HG03571 (cell line): ENCODE data around the gene CHMP4B.

ENCODE experiments used
- ATAC-seq: cut with Tn5 transposase; IDR thresholded peaks from one replicate; pipeline ENCODE4 v1.9.1; 2021; ENCODE audit not compliant: unreplicated experiment

CHMP4B gene

DNA sequence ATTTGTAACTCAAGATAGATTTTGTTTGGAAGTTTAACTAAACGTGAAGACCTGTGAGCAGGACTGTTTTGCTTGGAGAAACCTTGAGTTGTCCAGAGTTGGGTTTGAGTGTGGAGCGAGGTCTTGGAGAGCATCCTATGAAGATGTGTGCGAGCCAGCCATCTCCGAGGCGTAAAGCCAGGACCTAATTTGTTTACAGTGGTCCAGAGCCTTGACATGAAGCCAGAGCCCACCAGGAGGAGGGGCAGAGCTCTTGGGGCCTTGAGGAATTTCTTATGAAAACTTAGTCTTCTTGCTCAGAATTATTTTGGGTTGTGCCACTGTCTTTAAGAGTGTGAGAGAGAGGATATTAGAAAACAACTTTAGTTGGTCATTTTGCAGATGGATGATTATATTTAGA is 6.3 kb downstream of the CHMP4B start:
- no peak for ATAC-seq

DNA sequence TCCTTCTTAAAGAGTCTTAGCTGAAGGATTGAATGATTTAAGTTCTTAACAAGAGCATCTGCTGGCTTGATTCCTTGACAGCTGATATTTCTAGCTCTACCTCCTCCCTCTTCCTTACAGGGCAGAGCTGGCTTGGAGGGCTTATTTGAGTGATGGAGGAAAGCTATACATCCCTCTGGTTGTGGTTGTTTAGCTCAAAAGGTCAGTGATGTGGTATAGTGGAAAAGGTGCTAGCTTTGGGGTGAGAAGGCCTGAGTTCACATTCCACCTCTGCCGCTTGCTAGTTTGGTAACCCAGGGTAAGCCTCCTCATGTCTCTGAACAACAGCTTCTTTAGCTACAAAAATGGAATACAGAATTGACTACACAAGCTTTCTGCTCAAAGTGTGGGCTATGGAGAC is 8.3 kb downstream of the CHMP4B start:
- no peak for ATAC-seq

GRCh38 chr20:33820362-33820761 is 9.2 kb downstream of the CHMP4B start:
- no peak for ATAC-seq

- no peak for ATAC-seq
Measured at GRCh38 chr20:33821270-33821836, 10.2 kb downstream of the CHMP4B start.

- no peak for ATAC-seq
Measured at GRCh38 chr20:33822423-33822822, 11.3 kb downstream of the CHMP4B start.

DNA sequence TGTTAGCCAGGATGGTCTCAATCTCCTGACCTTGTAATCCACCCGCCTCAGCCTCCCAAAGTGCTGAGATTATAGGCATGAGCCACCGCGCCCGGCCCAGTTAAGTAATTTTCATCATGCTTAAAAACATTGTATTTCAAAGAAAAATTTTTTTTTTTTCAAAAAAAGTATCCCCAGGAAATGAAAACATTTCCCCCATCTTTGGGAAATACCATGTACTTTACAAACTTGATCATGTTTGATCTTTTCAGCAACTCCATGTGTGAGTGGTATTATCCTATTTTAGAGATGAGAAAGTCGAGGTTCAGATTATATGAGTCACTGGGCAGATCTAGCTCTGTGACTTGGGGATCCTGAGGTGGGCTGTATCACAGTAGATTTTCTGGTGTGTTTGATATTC is 11.8 kb downstream of the CHMP4B start:
- ATAC-seq, result no peak

- ATAC-seq, result no peak
Measured at GRCh38 chr20:33824852-33825251, 13.7 kb downstream of the CHMP4B start.

- no peak for ATAC-seq
Measured at GRCh38 chr20:33825340-33826269, 14.5 kb downstream of the CHMP4B start.

- ATAC-seq, result no peak
Measured at GRCh38 chr20:33826270-33826897, 15.2 kb downstream of the CHMP4B start.

DNA sequence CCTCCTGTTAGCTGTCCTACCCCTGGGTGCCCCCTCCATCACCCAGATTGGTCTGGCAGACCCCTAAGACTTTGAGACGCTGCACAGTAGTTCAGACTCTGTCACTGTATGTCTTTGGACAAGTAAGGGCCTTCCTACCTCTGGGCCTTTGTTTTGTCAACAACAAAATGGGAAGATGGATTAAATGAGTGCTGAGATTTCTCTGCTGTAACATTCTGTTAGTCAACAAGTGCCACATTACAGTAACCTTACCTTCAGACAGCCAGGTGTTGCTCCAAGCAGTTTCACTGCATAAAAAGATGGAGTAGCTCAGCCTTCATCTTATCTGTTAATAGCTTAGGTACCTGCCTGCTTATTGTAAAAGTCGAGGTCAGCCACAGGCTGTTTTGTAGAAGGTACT is 16.0 kb downstream of the CHMP4B start:
- no peak for ATAC-seq

DNA sequence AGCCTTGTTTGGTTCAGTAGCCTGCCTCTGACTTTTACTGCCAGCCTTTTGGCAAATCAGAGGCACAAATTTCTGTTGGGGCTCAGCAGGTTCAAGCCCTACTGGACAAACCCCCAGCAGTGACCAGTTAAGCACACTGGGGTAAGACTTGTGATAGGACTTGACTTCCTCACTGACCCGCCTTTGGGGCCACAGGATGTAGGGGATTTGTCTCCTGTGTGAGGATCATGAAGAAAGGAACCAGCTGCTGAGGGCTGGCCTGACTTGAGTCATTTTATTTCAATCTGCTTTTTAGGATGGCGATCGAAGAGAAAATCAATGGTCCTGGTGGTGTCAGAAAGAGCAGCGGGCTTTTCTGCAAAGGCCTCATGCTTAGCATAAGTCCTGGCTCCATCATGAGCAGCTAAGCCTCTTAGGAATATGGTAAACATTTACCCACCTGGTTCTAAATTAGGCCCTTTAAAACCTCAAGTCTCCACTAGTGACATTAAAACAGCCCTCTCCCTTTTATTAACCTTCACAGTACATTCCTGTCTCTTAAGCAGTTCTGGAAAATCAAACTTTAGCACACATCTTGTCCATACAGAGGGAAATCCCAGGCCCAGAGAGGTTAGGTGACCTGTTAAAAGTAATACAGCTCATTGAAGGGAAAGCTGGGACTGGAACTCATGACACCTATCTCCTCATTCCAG is 16.6 kb downstream of the CHMP4B start:
- ATAC-seq, result no peak

DNA sequence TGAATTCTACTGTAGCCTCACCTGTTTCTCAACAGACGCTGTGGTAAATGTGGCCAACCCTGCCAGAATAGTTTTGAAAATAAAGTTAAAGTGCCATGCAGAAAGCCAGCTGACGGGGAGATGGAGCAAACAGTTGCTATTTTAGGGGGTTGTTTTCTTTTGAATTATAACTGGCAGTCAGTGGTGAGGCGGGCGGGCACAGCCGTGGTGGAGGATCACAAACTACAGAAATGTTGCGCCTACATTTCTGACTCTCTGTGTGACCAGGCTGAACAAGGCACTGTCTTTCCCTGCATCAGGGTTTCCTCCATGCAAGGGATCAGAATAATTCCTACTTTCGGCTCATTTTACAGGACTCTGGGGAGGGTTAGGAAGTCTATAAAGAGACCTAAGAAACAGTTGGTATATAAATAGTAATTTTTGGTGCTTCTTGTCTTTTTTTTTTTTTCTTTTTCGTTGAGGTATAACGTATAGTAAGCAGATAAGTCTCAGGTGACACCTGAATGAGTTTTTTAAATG is 17.2 kb downstream of the CHMP4B start:
- ATAC-seq, result no peak

- no peak for ATAC-seq
Measured at GRCh38 chr20:33828967-33829560, 17.9 kb downstream of the CHMP4B start.

- ATAC-seq, result no peak
Measured at GRCh38 chr20:33829636-33830035, 18.5 kb downstream of the CHMP4B start.

- ATAC-seq, result no peak
Measured at GRCh38 chr20:33830371-33830770, 19.2 kb downstream of the CHMP4B start.

- no peak for ATAC-seq
Measured at GRCh38 chr20:33832103-33832804, 21.1 kb downstream of the CHMP4B start.

DNA sequence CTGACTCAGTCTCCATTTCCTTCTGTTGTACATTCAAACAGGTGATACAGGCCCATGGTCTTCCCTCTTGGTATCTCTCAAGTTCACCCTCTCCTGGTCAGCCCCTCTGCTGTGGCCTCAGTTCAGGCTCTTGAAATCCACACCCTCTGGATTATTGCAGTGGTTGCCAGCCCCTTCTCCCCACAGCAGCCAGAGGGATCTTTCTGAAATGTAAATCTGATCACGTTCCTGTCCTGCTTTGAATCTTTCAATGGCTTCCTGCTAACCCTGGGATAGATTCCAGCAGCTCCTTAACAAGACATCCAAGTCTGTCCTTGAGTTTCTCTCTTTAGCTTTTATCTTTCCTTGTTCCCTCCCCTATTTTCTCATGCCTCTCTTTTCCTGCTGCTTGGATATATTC is 22.2 kb downstream of the CHMP4B start:
- ATAC-seq, result no peak

DNA sequence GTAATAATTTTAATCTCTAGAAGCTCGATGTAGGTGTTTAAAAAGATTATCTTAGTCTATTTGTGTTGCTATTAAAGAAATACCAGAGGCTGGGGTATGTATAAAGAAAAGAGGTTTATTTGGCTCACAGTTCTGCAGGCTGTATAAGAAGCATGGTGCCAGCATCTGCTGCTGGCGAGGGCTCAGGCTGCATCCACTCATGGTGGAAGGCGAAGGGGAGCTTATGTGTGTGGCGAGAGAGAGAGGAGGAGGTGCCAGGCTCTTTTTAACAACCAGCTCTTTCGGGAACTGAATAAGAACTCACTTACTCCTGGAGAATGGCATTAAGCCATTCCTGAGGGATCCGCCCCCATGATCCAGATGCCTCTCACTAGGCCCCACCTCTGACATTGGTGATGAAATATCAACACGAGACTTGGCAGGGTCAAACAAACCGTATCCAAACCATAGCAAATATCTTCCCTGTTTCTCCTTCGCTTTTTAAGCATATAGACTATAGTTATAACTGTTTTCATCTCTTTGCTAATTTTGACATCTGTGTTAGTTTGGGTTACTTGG is 24.5 kb downstream of the CHMP4B start:
- ATAC-seq, result no peak

DNA sequence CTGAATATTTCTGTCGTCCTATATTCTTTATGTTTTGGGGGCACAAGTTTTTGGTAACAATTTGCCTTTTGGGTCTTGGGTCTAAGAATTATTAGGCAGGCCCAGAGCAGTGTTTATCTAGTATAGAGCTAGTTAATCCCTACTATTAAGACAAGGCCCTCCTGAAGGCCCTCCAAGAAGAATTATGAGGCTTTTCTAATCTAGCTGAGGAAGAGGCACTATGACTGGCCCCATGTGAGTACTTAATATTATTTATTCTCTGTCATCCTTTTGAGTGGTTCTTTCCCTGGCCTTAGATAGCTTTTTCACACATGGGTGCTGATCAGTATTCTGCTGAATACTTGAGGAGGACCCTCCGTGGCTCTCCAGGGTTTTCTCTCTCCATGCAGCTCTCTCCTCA is 25.1 kb downstream of the CHMP4B start:
- no peak for ATAC-seq
